Suprapubic skin (tissue), 3 donors: Measurements from ENCODE around the gene MAP7.
"Not testable (repeated sequence)": the region's sequence is repeated elsewhere in the genome, so short reads cannot be mapped to it uniquely, and the experiment has no call there.

Experiments
- CTCF ChIP-seq, 2 donors: fragments of 200-600 bp in 1 of 2; fragments of 450-650 bp in 1 of 2; sonication (generic) in 1 of 2; IDR thresholded peaks; one replicate each; pipeline ENCODE4 v1.5.1; 2016 to 2019; ENCODE audit warnings: antibody characterized with exemption in 2 of 2, mild to moderate bottlenecking in 1 of 2, moderate library complexity in 1 of 2
- EP300 ChIP-seq: sonication (generic); formaldehyde crosslinking; IDR thresholded peaks from one replicate; pipeline ENCODE4 v1.6.1; 2017; ENCODE audit warnings: antibody characterized with exemption
- POLR2A ChIP-seq, 2 donors: fragments of 450-650 bp; IDR thresholded peaks; one replicate each; pipeline ENCODE4 v1.6.1; 2017; ENCODE audit warnings: antibody characterized with exemption in 2 of 2, mild to moderate bottlenecking in 2 of 2, moderate library complexity in 2 of 2

- not testable (repeated sequence) for TF ChIP-seq CTCF (IDR thresholded peaks at IDR 0.05); POLR2A (IDR thresholded peaks at IDR 0.05); EP300
These were observed 241.8 kb downstream of the MAP7 start for GRCh38 chr6:136308469-136308868.
